Esophagus (tissue), 2 donors: ENCODE measurements around the gene SLIT3. TPM values are rescaled to one million over a fixed set of nuclear protein-coding genes. Genes with fewer than 3 reads are reported as not detected.

ENCODE experiments used
- H3K27ac ChIP-seq, 2 donors: one replicate each; pipeline ENCODE4 v1.5.1; 2013; ENCODE audit warnings: low read depth in 2 of 2, mild to moderate bottlenecking in 2 of 2, inconsistent platforms in 1 of 2, low read length in 1 of 2, moderate library complexity in 1 of 2
- H3K27me3 ChIP-seq, 2 donors: one replicate each; pipeline ENCODE4 v1.6.1; 2013; ENCODE audit warnings: low read length in 2 of 2, control low read depth in 1 of 2, mild to moderate bottlenecking in 1 of 2; ENCODE audit not compliant: insufficient read depth in 2 of 2, control insufficient read depth in 1 of 2
- H3K36me3 ChIP-seq, 2 donors: one replicate each; pipeline ENCODE4 v1.6.1; 2013; ENCODE audit warnings: low read length in 1 of 2; ENCODE audit not compliant: control insufficient read depth in 2 of 2, insufficient read depth in 2 of 2
- H3K4me1 ChIP-seq, 2 donors: one replicate each; pipeline ENCODE4 v1.6.1; 2013; ENCODE audit warnings: low read length in 1 of 2; ENCODE audit not compliant: control insufficient read depth in 2 of 2, insufficient read depth in 2 of 2
- H3K4me3 ChIP-seq, 2 donors: one replicate each; pipeline ENCODE4 v1.5.1; 2013; ENCODE audit warnings: low read length in 2 of 2, mild to moderate bottlenecking in 2 of 2, low read depth in 1 of 2, moderate library complexity in 1 of 2
- H3K9me3 ChIP-seq, 2 donors: one replicate each; pipeline ENCODE4 v1.6.1; 2013; ENCODE audit warnings: mild to moderate bottlenecking in 2 of 2, low read depth in 1 of 2, low read length in 1 of 2, moderate library complexity in 1 of 2; ENCODE audit not compliant: control insufficient read depth in 2 of 2, insufficient read depth in 1 of 2
- WGBS, 2 donors: extraction: QIAGEN DNeasy Blood & Tissue Kit; methylation state at CpG; one replicate each; pipeline ENCODE4 v1.1.7; 2013; 5-methylcytosine and 5-hydroxymethylcytosine counted together
- polyA plus RNA-seq, 2 donors: library from polyadenylated mRNA; stranded (reverse); fragments of 200-250 nt; gene quantifications; one replicate each; pipeline ENCODE4 v1.2.3, GENCODE V29; 2013
- donor health status: healthy with polysubstance abuse.
- donor health status: Bipolar disorder and iron deficiency.

The SLIT3 gene
- polyA plus RNA-seq, 2 donors = 0.53 to 2.0 TPM

DNA sequence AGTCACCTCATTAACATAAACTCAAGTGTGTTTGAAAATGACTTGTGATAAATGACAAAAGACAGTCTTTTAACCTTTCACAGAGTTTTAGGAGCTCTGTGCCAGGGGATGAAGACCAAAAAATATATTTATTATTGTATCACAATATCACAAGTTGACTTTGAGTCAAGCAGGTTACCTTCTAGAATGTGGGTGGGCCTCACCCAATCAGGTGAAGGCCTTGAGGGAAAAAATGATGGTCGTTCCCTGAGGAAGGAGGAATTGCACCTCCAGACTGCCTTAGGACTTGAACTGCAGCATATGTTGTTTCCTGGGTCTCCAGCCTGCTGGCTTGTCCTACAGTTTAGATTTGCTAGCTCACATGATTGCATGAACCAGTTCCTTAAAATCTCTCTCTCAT is 680.1 kb downstream of the SLIT3 start:
- WGBS, 2 donors = 77 to 81% methylated on average over 1 of the region's 1 CpG
- H3K27ac ChIP-seq = no peak overlapping the region

DNA sequence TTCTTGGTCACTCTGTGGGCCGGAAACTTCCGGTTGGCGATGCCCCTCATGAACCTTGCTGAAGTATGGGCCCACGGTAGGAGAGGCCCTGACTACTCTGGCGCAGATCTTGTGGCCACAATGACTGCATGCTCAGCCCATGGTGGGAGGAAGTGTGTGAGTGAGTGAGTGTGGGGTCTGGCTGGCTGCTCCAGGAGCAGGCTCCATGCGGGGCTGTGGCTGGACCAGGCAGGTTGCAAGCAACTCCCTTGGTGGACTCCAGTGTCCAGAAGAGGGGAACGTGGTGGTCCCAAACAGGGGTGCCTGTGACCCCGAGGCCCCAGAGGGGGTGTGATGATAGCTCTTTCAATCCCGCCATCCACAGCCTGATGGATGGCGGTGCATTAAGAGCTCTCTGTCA is 686.3 kb downstream of the SLIT3 start:
- Histone ChIP-seq H3K27ac (no peak overlapping the region), H3K36me3 (no peaks in the 10 kb centered on the region), H3K4me3 (no peak overlapping the region), H3K27me3 (no peaks in the 10 kb centered on the region), H3K9me3 (no peaks in the 10 kb centered on the region), H3K4me1 (no peaks in the 10 kb centered on the region)
- 93 to 94% methylated on average over 10 of the region's 10 CpGs for WGBS, 2 donors

More for the DNA sequence above, 680.1 kb downstream of the SLIT3 start:
- Histone ChIP-seq H3K36me3 (no peaks in the 10 kb centered on the region), H3K9me3 (no peaks in the 10 kb centered on the region), H3K4me3 (no peak overlapping the region), H3K4me1 (no peaks in the 10 kb centered on the region), H3K27me3 (no peaks in the 10 kb centered on the region)

- no peaks in the 10 kb centered on the region for H3K36me3 ChIP-seq
- no peaks in the 10 kb centered on the region for H3K27me3 ChIP-seq
- no peak overlapping the region for H3K27ac ChIP-seq
- H3K4me1 ChIP-seq = no peaks in the 10 kb centered on the region
- 55 to 56% methylated on average over 1 of the region's 1 CpG for WGBS, 2 donors
- no peak overlapping the region for H3K4me3 ChIP-seq
- H3K9me3 ChIP-seq = no peaks in the 10 kb centered on the region
Observed at GRCh38 chr5:168613996-168614395, 686.9 kb downstream of the SLIT3 start.

DNA sequence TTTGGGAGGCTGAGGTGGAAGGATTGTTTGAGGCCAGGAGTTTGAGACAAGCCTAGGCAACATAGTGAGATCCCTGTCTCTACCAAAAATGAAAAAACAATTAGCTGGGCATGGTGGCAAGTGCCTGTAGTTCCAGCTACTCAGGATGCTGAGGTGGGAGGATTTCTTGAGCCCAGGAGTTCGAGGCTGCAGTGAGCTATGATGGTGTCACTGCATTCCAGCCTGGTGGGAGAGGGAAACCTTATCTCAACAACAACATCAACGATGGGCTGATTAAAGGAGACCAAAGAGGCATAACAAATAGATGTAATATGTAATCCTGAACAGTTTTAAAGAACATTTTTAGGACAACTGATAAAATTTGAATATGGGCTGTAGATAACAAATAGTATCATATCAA is 687.5 kb downstream of the SLIT3 start:
- Histone ChIP-seq H3K36me3 (no peaks in the 10 kb centered on the region), H3K4me1 (no peaks in the 10 kb centered on the region), H3K27me3 (no peaks in the 10 kb centered on the region), H3K9me3 (no peaks in the 10 kb centered on the region), H3K27ac (no peak overlapping the region), H3K4me3 (no peak overlapping the region)
- 50 to 53% methylated on average over 2 of the region's 2 CpGs for WGBS, 2 donors

DNA sequence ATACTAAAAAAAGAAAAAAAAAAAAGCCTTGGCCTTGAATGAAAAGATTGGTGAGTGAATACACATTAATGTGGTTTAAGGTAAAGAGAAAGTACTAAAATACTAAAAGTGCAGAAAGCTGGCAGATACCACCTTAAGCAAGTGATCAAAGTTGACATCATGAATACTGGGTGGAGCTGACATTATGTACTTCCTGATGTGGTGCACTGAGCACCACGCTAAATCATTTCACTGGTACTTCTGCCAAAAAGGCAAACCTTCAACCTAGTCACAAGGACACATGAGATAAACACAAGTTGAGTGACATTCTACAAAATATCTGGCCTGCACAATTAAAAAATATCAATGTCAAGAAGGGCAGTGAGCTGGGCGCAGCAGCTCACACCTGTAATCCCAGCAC is 687.9 kb downstream of the SLIT3 start:
- Histone ChIP-seq H3K27ac (no peak overlapping the region), H3K36me3 (no peaks in the 10 kb centered on the region), H3K27me3 (no peaks in the 10 kb centered on the region), H3K9me3 (no peaks in the 10 kb centered on the region), H3K4me3 (no peak overlapping the region), H3K4me1 (no peaks in the 10 kb centered on the region)
- 46 to 47% methylated on average over 2 of the region's 2 CpGs for WGBS, 2 donors

GRCh38 chr5:168612123-168612522 is 688.8 kb downstream of the SLIT3 start:
- WGBS, 2 donors = 72% methylated on average over 4 of the region's 4 CpGs

More at GRCh38 chr5:168612123-168612522, 688.8 kb downstream of the SLIT3 start:
- Histone ChIP-seq H3K36me3 (no peaks in the 10 kb centered on the region), H3K4me1 (no peaks in the 10 kb centered on the region), H3K4me3 (no peak overlapping the region), H3K27me3 (no peaks in the 10 kb centered on the region), H3K9me3 (no peaks in the 10 kb centered on the region), H3K27ac (no peak overlapping the region)
